HG02588 (cell line): ENCODE results near the gene MAGOH.
"Not testable (repeated sequence)": the region's sequence is repeated elsewhere in the genome, so short reads cannot be mapped to it uniquely, and the experiment has no call there.

Experiments
- ATAC-seq: cut with Tn5 transposase; IDR thresholded peaks from one replicate; pipeline ENCODE4 v1.9.1; 2021; ENCODE audit warnings: mild to moderate bottlenecking, moderate library complexity; ENCODE audit not compliant: unreplicated experiment

MAGOH gene

DNA sequence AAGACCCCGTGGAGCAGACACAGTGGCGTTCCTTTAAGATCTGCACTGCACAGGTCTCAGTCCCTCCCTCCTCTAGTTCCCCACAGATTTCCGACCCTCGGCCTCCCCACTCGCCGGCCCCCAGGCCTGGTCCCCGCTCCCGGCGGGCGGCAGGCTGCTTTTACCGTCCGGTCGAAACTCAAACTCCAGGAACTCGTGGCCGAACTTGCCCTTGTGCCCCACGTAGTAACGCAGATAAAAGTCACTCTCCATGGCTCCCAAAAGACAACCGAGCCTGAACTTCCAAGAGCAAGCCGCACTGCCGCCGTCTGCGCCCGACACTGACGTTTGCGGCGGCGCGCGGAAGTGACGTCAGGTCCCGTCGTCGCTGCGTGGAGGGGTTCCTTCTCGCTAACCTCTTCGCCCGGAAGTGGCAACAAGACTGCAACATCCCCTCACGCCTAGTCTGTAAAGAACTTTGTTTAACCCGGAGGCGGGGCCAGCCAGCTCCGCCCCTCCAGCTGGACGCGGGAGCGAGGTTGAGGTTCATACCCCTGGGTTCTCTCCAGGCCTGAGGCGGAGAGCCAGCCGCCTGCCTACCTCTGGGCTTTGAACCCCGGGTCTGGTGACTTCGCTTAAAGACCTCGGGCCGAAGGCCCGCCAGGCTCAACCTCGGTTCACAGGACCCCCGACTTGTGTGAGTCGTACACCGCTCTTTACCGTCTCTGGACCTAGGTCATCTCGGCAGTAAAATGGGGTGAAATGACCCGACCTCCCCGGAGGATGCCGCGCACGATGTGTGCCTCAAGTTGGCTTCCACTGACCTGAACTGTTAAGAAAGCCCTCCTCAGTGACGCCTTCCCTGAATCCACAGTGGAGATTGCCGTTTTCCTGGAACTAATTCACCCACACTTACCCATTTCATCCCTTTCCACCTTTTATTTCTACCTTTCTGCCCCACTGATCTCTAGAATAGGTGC, at the start of gene MAGOH:
Gene MAGOH, minus strand, starts transcription at position 322 of the 959 bp plus-strand sequence. Its CDS starts 70 bp downstream, at position 252.
- ATAC-seq = peak; percentile 94

GRCh38 chr1:53286955-53287354, 48.6 kb upstream of the MAGOH start:
- no peak for ATAC-seq

GRCh38 chr1:53285969-53286760, 47.8 kb upstream of the MAGOH start:
- peak; percentile 61 for ATAC-seq

DNA sequence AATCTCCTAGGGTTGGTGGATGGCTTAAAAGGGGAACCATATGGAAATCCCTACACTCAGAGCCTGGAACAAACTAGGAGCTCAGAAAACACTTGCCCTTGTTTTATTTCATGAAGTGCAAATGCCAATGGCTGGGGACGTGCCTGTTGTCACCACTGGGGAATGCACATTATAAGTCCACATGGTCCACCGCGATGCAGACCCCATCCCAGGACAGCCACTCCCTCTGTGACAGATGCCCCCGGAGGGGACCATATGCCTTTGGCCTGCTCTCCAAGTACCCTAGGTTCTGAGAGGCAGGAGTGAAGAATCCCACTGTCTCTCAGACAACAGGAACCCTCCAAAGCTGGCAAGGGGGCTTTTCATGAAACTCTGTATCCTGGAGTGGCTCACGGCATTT, 47.2 kb upstream of the MAGOH start:
- ATAC-seq = no peak

DNA sequence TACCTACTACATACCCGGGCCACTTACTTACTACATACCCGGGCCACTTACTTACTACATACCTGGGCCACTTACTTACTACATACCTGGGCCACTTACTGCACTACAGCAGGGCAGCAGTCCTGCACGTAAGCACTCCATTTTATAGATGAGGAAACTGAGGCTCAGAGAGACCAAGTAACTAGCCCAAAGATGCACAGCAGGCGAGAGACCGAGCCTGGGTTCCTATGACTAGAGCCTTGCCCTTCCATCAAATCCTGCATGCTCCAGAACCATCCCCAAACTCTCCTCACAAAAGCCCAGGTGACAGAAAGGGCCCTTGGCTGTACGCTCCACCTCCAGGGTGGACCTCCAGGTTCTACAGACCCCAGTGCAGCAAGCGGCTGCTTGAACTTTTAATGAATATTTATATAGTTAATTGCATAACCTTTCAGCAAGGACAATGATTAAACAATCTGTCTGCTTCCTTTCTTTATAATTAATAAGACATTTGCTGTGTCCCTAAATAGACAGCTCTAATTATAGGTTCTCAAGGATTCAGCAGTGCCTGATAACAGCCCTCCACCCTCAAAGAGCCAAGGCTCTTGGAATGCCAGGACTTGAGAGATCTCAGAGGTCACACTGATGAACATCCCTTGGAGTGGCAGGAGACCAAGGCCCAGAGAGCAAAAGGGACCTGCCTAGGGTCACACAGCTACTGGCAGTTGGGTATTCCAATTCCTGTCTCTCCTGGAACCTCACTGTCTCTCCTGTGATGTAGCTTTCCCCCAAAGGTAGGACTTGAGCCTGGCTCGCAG, 46.1 kb upstream of the MAGOH start:
- no peak for ATAC-seq

- not testable (repeated sequence) for ATAC-seq
These were observed 44.8 kb upstream of the MAGOH start for GRCh38 chr1:53283156-53283555.

- ATAC-seq = no peak
These were observed 42.8 kb upstream of the MAGOH start for GRCh38 chr1:53281133-53281532.

- ATAC-seq = no peak
These were observed 42.2 kb upstream of the MAGOH start for GRCh38 chr1:53280496-53280895.

- ATAC-seq = no peak
These were observed 41.2 kb upstream of the MAGOH start for GRCh38 chr1:53279296-53280200.

GRCh38 chr1:53278298-53278725, 40.0 kb upstream of the MAGOH start:
- ATAC-seq = no peak

DNA sequence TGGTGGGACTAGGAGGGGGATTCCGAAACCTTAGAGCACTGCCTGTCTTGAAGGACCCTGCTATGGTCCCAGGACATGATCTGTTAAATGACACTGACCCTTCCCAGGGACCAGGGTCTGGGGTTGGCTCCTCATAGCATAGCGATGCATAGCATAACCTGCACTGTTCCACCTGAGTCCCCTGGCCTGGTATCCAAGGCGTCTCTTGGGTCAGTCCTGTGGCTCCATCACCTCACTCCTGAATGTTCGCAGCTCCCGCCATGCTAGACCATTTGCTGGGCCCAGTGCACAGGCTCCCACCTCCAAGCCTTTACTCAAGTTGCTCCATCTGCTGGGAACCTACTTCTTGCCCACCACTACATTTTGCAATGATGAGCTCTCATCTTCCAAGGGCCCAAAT, 39.0 kb upstream of the MAGOH start:
- no peak for ATAC-seq

GRCh38 chr1:53276902-53277281, 38.6 kb upstream of the MAGOH start:
- no peak for ATAC-seq

- ATAC-seq = no peak
These were observed 38.0 kb upstream of the MAGOH start for GRCh38 chr1:53276153-53276901.

DNA sequence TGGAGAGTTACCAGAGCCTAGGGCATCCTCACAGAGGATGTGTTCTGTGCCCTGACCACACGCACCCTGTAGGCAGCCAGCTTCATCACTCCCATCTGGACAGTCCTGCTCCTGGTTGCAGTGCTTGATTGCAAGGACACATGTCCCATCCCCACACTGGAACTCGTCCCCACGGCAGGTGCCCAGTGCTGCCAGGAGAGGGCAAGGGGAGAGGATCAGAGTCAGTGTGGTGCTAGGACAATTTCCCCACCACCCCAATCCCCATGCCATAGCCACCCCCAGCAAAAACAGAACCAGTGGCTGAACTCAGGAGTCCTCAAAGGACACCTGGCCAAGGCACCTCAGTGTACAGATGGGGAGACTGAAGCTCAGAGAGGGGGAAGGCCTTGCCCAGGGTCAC, 37.2 kb upstream of the MAGOH start:
- ATAC-seq = no peak

- ATAC-seq = no peak
These were observed 36.3 kb upstream of the MAGOH start for GRCh38 chr1:53274541-53275185.

GRCh38 chr1:53274026-53274425, 35.7 kb upstream of the MAGOH start:
- no peak for ATAC-seq

- no peak for ATAC-seq
These were observed 35.2 kb upstream of the MAGOH start for GRCh38 chr1:53273526-53273925.

- no peak for ATAC-seq
These were observed 34.0 kb upstream of the MAGOH start for GRCh38 chr1:53272349-53272748.
